ENCODE results near the gene EGFL7.

The EGFL7 gene

GRCh38 chr9:136718345-136719194, 55.9 kb downstream of the EGFL7 start:
- no peak for DNase-seq (ENCODE audit: low read depth)

GRCh38 chr9:136719195-136719880, 56.6 kb downstream of the EGFL7 start:
- DNase-seq (ENCODE audit: low read depth), result no peak

- no peak for DNase-seq (ENCODE audit: low read depth)
Measured at GRCh38 chr9:136720251-136720897, 57.7 kb downstream of the EGFL7 start.

GRCh38 chr9:136720898-136721338, 58.2 kb downstream of the EGFL7 start:
- DNase-seq (ENCODE audit: low read depth), result no peak

GRCh38 chr9:136721339-136722092, 58.8 kb downstream of the EGFL7 start:
- no peak for DNase-seq (ENCODE audit: low read depth)

Data from T-helper 22 cell (primary cell).